OCI-LY1 (cell line): Measurements from ENCODE around the gene TMPO.
"Not testable (repeated sequence)": the region's sequence is repeated elsewhere in the genome, so short reads cannot be mapped to it uniquely, and the experiment has no call there.

Source experiments
- H2AFZ ChIP-seq: fragments of 200-600 bp; sonication (generic), shearing (Covaris generic); 2 replicates; pipeline ENCODE4 v1.6.0; 2014; ENCODE audit warnings: antibody characterized with exemption, mild to moderate bottlenecking, low read length
- H3F3A ChIP-seq: fragments of 200-600 bp; sonication (generic), shearing (Covaris generic); 2 replicates; pipeline ENCODE4 v1.6.0; 2014; ENCODE audit warnings: mild to moderate bottlenecking, antibody characterized with exemption, low read length, moderate library complexity; ENCODE audit not compliant: insufficient read depth
- H3K27ac ChIP-seq: fragments of 200-600 bp; sonication (generic); 2 replicates; pipeline ENCODE4 v1.5.1; 2014; ENCODE audit warnings: low read length, mixed run types, mild to moderate bottlenecking, low read depth; ENCODE audit not compliant: poor library complexity, severe bottlenecking
- H3K27me3 ChIP-seq: fragments of 200-600 bp; sonication (generic); 2 replicates; pipeline ENCODE4 v1.6.0; 2014; ENCODE audit warnings: antibody characterized with exemption, mild to moderate bottlenecking, low read length, moderate library complexity; ENCODE audit not compliant: insufficient read depth
- H3K36me3 ChIP-seq: fragments of 200-600 bp; sonication (generic); 2 replicates; pipeline ENCODE4 v1.6.1; 2014; ENCODE audit warnings: mild to moderate bottlenecking, antibody characterized with exemption, low read length, moderate library complexity, mixed read lengths; ENCODE audit not compliant: insufficient read depth
- H3K4me1 ChIP-seq: fragments of 200-600 bp; sonication (generic); 2 replicates; pipeline ENCODE4 v1.5.1; 2014; ENCODE audit warnings: mild to moderate bottlenecking, low read length, moderate library complexity; ENCODE audit not compliant: insufficient read depth, severe bottlenecking
- H3K4me2 ChIP-seq: fragments of 200-600 bp; sonication (generic), shearing (Covaris generic); 2 replicates; pipeline ENCODE4 v1.6.1; 2014; ENCODE audit warnings: low read length
- H3K4me3 ChIP-seq: fragments of 200-600 bp; sonication (generic); 2 replicates; pipeline ENCODE4 v1.5.1; 2014; ENCODE audit warnings: low read length, low read depth, mild to moderate bottlenecking, mixed read lengths; ENCODE audit not compliant: poor library complexity, severe bottlenecking
- H3K79me2 ChIP-seq: fragments of 200-600 bp; shearing (Covaris generic); 2 replicates; pipeline ENCODE4 v1.6.1; 2016; ENCODE audit warnings: mixed run types, low read length, mixed read lengths; ENCODE audit not compliant: insufficient read depth
- H3K9ac ChIP-seq: fragments of 200-600 bp; sonication (generic), shearing (Covaris generic); 2 replicates; pipeline ENCODE4 v1.6.1; 2014; ENCODE audit warnings: mild to moderate bottlenecking, low read length, mixed read lengths
- H3K9me2 ChIP-seq: fragments of 200-600 bp; sonication (generic), shearing (Covaris generic); 2 replicates; pipeline ENCODE4 v1.6.1; 2014; ENCODE audit warnings: low read depth, mild to moderate bottlenecking, low read length, mixed read lengths
- H3K9me3 ChIP-seq: fragments of 200-600 bp; shearing (Covaris generic); 2 replicates; pipeline ENCODE4 v1.6.1; 2014; ENCODE audit warnings: low read length, mixed read lengths
- H4K20me1 ChIP-seq: fragments of 200-600 bp; sonication (generic), shearing (Covaris generic); 2 replicates; pipeline ENCODE4 v1.6.0; 2016; ENCODE audit warnings: mild to moderate bottlenecking, low read length; ENCODE audit not compliant: insufficient read depth
- EZH2 ChIP-seq: fragments of 200-600 bp; sonication (generic), shearing (Covaris generic); IDR thresholded peaks from 2 replicates; pipeline ENCODE4 v1.8.0; 2017; ENCODE audit warnings: borderline replicate concordance, mixed run types, mild to moderate bottlenecking, antibody characterized with exemption, low read length, moderate library complexity, mixed read lengths
- TF ChIP-seq, protein P1 (sequence below): fragments of 200-600 bp; sonication (generic), shearing (Covaris generic); IDR thresholded peaks from 2 replicates; pipeline ENCODE4 v1.5.1; 2017; ENCODE audit warnings: mild to moderate bottlenecking, antibody characterized with exemption, low read length, moderate library complexity, mixed read lengths

The TMPO gene

DNA sequence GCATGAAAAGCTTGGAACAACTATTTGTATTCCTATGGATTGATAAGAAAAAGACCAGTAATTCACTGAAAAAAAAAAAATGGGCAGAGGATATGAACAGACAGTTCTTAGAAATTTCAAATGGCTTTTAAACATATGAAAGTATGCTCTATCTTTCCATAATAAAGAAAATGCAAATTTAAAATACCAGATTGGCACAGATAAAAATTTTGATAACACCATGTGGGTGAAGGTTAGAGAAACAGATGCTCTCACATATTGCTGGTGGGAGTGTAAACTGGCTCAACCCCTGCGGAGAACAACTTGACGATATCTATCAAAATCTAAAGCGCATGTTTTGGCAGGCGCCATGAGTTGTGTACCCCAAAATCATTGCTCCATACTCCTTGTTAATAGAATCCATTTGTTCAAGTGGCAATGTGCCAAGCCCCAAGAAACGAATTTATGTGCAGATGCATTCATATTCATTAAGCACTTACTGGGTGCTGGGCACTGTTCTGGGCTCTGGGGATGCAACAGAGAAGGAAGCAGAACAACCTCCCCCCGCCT, 29.5 kb upstream of the TMPO start:
- H3K4me3 ChIP-seq, result no peak overlapping the region
- peaks cover 5% of the 10 kb centered on the region for H3K4me1 ChIP-seq
- no peak overlapping the region for H3K9ac ChIP-seq
- H2AFZ ChIP-seq, result no peak overlapping the region
- H3K4me2 ChIP-seq, result no peak overlapping the region
- H3K27me3 ChIP-seq, result no peaks in the 10 kb centered on the region
- no peaks in the 10 kb centered on the region for H3K79me2 ChIP-seq
- H4K20me1 ChIP-seq, result no peaks in the 10 kb centered on the region
- no peaks in the 10 kb centered on the region for H3K36me3 ChIP-seq
- H3K9me2 ChIP-seq, result no peaks in the 10 kb centered on the region
- no peak overlapping the region for H3K27ac ChIP-seq
- H3K9me3 ChIP-seq, result no peaks in the 10 kb centered on the region
- H3F3A ChIP-seq, result no peaks in the 10 kb centered on the region
- TF ChIP-seq, protein P1, sequence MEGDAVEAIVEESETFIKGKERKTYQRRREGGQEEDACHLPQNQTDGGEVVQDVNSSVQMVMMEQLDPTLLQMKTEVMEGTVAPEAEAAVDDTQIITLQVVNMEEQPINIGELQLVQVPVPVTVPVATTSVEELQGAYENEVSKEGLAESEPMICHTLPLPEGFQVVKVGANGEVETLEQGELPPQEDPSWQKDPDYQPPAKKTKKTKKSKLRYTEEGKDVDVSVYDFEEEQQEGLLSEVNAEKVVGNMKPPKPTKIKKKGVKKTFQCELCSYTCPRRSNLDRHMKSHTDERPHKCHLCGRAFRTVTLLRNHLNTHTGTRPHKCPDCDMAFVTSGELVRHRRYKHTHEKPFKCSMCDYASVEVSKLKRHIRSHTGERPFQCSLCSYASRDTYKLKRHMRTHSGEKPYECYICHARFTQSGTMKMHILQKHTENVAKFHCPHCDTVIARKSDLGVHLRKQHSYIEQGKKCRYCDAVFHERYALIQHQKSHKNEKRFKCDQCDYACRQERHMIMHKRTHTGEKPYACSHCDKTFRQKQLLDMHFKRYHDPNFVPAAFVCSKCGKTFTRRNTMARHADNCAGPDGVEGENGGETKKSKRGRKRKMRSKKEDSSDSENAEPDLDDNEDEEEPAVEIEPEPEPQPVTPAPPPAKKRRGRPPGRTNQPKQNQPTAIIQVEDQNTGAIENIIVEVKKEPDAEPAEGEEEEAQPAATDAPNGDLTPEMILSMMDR, result no peak
- no peak for TF ChIP-seq EZH2

- H3K27ac ChIP-seq, H3K9me3 ChIP-seq, H3K9ac ChIP-seq, H3K9me2 ChIP-seq, H3K36me3 ChIP-seq, H3K79me2 ChIP-seq, H3K27me3 ChIP-seq, H2AFZ ChIP-seq, H4K20me1 ChIP-seq, H3K4me2 ChIP-seq, H3F3A ChIP-seq, H3K4me3 ChIP-seq: not testable (repeated sequence)
- H3K4me1 ChIP-seq, result peaks cover 11% of the 10 kb centered on the region
These were observed 27.0 kb upstream of the TMPO start for GRCh38 chr12:98488416-98488815.

DNA sequence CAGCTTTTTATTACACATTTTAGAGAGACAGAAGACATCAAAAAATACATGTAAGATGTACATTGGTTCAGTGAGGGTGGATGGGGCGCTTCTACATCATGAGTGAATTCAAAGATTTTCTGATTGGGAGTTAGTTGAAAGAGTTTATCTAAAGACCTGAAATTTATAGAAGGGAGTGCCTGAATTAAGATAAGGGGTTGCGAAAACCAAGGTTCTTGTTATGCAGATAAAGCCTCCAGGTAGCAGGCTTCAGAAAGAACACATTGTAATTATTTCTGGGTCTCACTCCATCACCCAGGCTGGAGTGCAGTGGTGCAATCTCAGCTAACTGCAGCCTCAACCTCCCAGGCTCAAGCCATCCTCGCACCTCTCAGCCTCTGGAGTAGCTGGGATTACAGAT, 26.2 kb upstream of the TMPO start:
- no peak for TF ChIP-seq EZH2
- TF ChIP-seq, protein P1, result no peak
- no peaks in the 10 kb centered on the region for H3F3A ChIP-seq
- H2AFZ ChIP-seq, result no peak overlapping the region
- no peaks in the 10 kb centered on the region for H3K9me3 ChIP-seq
- H3K27ac ChIP-seq, result no peak overlapping the region
- H3K4me1 ChIP-seq, result peaks cover 11% of the 10 kb centered on the region
- no peaks in the 10 kb centered on the region for H3K36me3 ChIP-seq
- H3K9me2 ChIP-seq, result no peaks in the 10 kb centered on the region
- no peaks in the 10 kb centered on the region for H3K27me3 ChIP-seq
- no peak overlapping the region for H3K4me3 ChIP-seq
- H3K4me2 ChIP-seq, result no peak overlapping the region
- no peaks in the 10 kb centered on the region for H4K20me1 ChIP-seq
- H3K79me2 ChIP-seq, result no peaks in the 10 kb centered on the region
- H3K9ac ChIP-seq, result no peak overlapping the region
